Ovary (tissue), 9 donors: ENCODE measurements around the gene IFT57. TPM values are rescaled to one million over a fixed set of nuclear protein-coding genes. Genes with fewer than 3 reads are reported as not detected.

Experiments
- DNase-seq, 5 donors: peaks; one replicate each; pipeline ENCODE4 v3.0.0-alpha.2; 2019 to 2020
- H3K27ac ChIP-seq, 2 donors: fragments of 200-600 bp; one replicate each; pipeline versions ENCODE4 v1.5.1 to v1.8.0; 2019 to 2022
- H3K27me3 ChIP-seq: fragments of 200-600 bp; one replicate; pipeline ENCODE4 v1.8.0; 2022
- H3K36me3 ChIP-seq: fragments of 200-600 bp; sonication (generic); one replicate; pipeline ENCODE4 v1.5.1; 2019
- H3K4me1 ChIP-seq: one replicate; pipeline ENCODE4 v1.8.1; 2013; ENCODE audit warnings: mild to moderate bottlenecking, moderate library complexity; ENCODE audit not compliant: insufficient read depth
- H3K4me3 ChIP-seq: fragments of 200-600 bp; sonication (generic); one replicate; pipeline ENCODE4 v1.5.1; 2017
- H3K9me3 ChIP-seq, 2 donors: fragments of 200-600 bp in 1 of 2; sonication (generic) in 1 of 2; one replicate each; pipeline versions ENCODE4 v1.5.1 to v1.8.1; 2013 to 2019; ENCODE audit warnings: mild to moderate bottlenecking in 1 of 2, moderate library complexity in 1 of 2
- CTCF ChIP-seq, 3 donors: fragments of 450-650 bp in 2 of 3; fragments of 200-600 bp in 1 of 3; IDR thresholded peaks; one replicate each; pipeline versions ENCODE4 v1.5.1 to v1.8.0; 2016 to 2022; ENCODE audit warnings: antibody characterized with exemption in 3 of 3, mild to moderate bottlenecking in 1 of 3
- EP300 ChIP-seq: sonication (generic); formaldehyde crosslinking; IDR thresholded peaks from one replicate; pipeline ENCODE4 v1.6.1; 2017; ENCODE audit warnings: antibody characterized with exemption
- POLR2A ChIP-seq: fragments of 450-650 bp; IDR thresholded peaks from one replicate; pipeline ENCODE4 v1.6.1; 2017; ENCODE audit warnings: antibody characterized with exemption, mild to moderate bottlenecking, moderate library complexity
- WGBS, 3 donors: extraction: QIAGEN DNeasy Blood & Tissue Kit in 1 of 3; methylation state at CpG; one replicate each; pipeline versions ENCODE4 v1.1.5 to v1.1.7; 2013 to 2017; 5-methylcytosine and 5-hydroxymethylcytosine counted together
- intact Hi-C, 4 donors: fragments of 100-400 bp; cut with DNase I; formaldehyde crosslinking; loops; one replicate each; pipeline versions ENCODE4 v1.11.0 to v1.15.1; 2022 to 2023
- polyA plus RNA-seq, 2 donors: library from polyadenylated mRNA; stranded (reverse); fragments of 200-250 nt in 1 of 2; fragments of 350-450 nt in 1 of 2; fragmentation: Illumina TruSeq in 1 of 2; extraction: RNeasy Lipid Tissue Mini Kit (QIAGEN cat#74804) in 1 of 2; gene quantifications; one replicate each; pipeline ENCODE4 v1.2.3, GENCODE V29; 2013 to 2014
- total RNA-seq, 7 donors: library from RNA; depleted of rRNA in 2 of 7; stranded (reverse); fragments of >200 nt in 2 of 7; fragmentation: NEBNext Ultra II Directional in 3 of 7; extraction: Animal tissue kit (Norgen Biotek cat#: 25700) in 3 of 7; gene quantifications; one replicate each; pipeline versions ENCODE4 v1.1.0 to v1.2.4, GENCODE V29; 2016 to 2023
- donor health status: DM: no; HTN: no; CAD: no; lungs with moderate emphysema.
- donor health status: DM: no; HTN: no; CAD: no.
- donor health status: Bipolar disorder and iron deficiency.
- donor health status: DM: yes; HTN: yes; CAD: no.
- donor health status: DM: no; HTN: no; CAD: no.
- donor health status: DM: yes; HTN: yes; CAD: no.

The IFT57 gene
- total and polyA plus RNA-seq, 9 donors, result 31.0 to 155 (median 50.0) TPM

GRCh38 chr3:108126348-108126747 is 95.9 kb downstream of the IFT57 start:
- H3K27ac ChIP-seq, result no peak overlapping the region
- 86 to 91% (median 87%) methylated on average over 1 of the region's 1 CpG for WGBS, 3 donors
- intact Hi-C loops, result no loop called here

GRCh38 chr3:108125550-108126071 is 96.6 kb downstream of the IFT57 start:
- Histone ChIP-seq H3K4me1 (no peaks in the 10 kb centered on the region), H3K27me3 (no peaks in the 10 kb centered on the region), H3K27ac (no peak overlapping the region), H3K9me3 (no peaks in the 10 kb centered on the region), H3K36me3 (no peaks in the 10 kb centered on the region), H3K4me3 (no peak overlapping the region)
- 75 to 83% (median 79%) methylated on average over 6 of the region's 6 CpGs for WGBS, 3 donors
- intact Hi-C loops, result no loop called here
- no peak for DNase-seq
- no peak for TF ChIP-seq CTCF (IDR thresholded peaks at IDR 0.05)
- no peak for TF ChIP-seq POLR2A
- no peak for TF ChIP-seq EP300

More at GRCh38 chr3:108126348-108126747, 95.9 kb downstream of the IFT57 start:
- Histone ChIP-seq H3K36me3 (no peaks in the 10 kb centered on the region), H3K4me3 (no peak overlapping the region), H3K27me3 (no peaks in the 10 kb centered on the region), H3K4me1 (no peaks in the 10 kb centered on the region), H3K9me3 (no peaks in the 10 kb centered on the region)
- no peak for DNase-seq
- TF ChIP-seq POLR2A (no peak), EP300 (no peak), CTCF (IDR thresholded peaks at IDR 0.05) (no peak)

GRCh38 chr3:108125153-108125543 is 97.1 kb downstream of the IFT57 start:
- H3K27me3 ChIP-seq, result no peaks in the 10 kb centered on the region
- H3K4me3 ChIP-seq, result no peak overlapping the region
- no peaks in the 10 kb centered on the region for H3K36me3 ChIP-seq
- no peak for DNase-seq
- no peaks in the 10 kb centered on the region for H3K4me1 ChIP-seq
- 90 to 91% (median 91%) methylated on average over 4 of the region's 4 CpGs for WGBS, 3 donors
- TF ChIP-seq CTCF (IDR thresholded peaks at IDR 0.05), result no peak
- TF ChIP-seq EP300, result no peak
- no peak for TF ChIP-seq POLR2A
- no peak overlapping the region for H3K27ac ChIP-seq
- no peaks in the 10 kb centered on the region for H3K9me3 ChIP-seq
- intact Hi-C loops, result no loop called here

GRCh38 chr3:108124337-108125152 is 97.7 kb downstream of the IFT57 start:
- Histone ChIP-seq H3K27me3 (no peaks in the 10 kb centered on the region), H3K9me3 (no peaks in the 10 kb centered on the region), H3K27ac (no peak overlapping the region), H3K4me1 (no peaks in the 10 kb centered on the region), H3K4me3 (no peak overlapping the region), H3K36me3 (no peaks in the 10 kb centered on the region)
- TF ChIP-seq CTCF (IDR thresholded peaks at IDR 0.05) (no peak), EP300 (no peak), POLR2A (no peak)
- WGBS, 3 donors, result 69 to 76% (median 71%) methylated on average over 10 of the region's 10 CpGs
- intact Hi-C loops, result no loop called here
- DNase-seq, result no peak
